Measurements from ENCODE around the gene SDK1.
"Not testable (repeated sequence)": the region's sequence is repeated elsewhere in the genome, so short reads cannot be mapped to it uniquely, and the experiment has no call there.

SDK1 gene

GRCh38 chr7:3733541-3734140 lies 432.6 kb downstream of the SDK1 start:
- no peak for DNase-seq (ENCODE audit: low read depth in 2 of 2)

GRCh38 chr7:3738964-3739363 lies 437.9 kb downstream of the SDK1 start:
- no peak for DNase-seq (ENCODE audit: low read depth in 2 of 2)

GRCh38 chr7:3739983-3740382 lies 438.9 kb downstream of the SDK1 start:
- DNase-seq (ENCODE audit: low read depth in 2 of 2): no peak

GRCh38 chr7:3747467-3747866 lies 446.4 kb downstream of the SDK1 start:
- no peak for DNase-seq (ENCODE audit: low read depth in 2 of 2)

- no peak for DNase-seq (ENCODE audit: low read depth in 2 of 2)
Observed at GRCh38 chr7:3748389-3748788, 447.3 kb downstream of the SDK1 start.

GRCh38 chr7:3753868-3754267 lies 452.8 kb downstream of the SDK1 start:
- no peak for DNase-seq (ENCODE audit: low read depth in 2 of 2)

- no peak for DNase-seq (ENCODE audit: low read depth in 2 of 2)
Observed at GRCh38 chr7:3754493-3755341, 453.7 kb downstream of the SDK1 start.

GRCh38 chr7:3755778-3756453 lies 454.9 kb downstream of the SDK1 start:
- not testable (repeated sequence) for DNase-seq (ENCODE audit: low read depth in 2 of 2)

GRCh38 chr7:3757059-3757458 lies 456.0 kb downstream of the SDK1 start:
- no peak for DNase-seq (ENCODE audit: low read depth in 2 of 2)

GRCh38 chr7:3760651-3761050 lies 459.6 kb downstream of the SDK1 start:
- DNase-seq (ENCODE audit: low read depth in 2 of 2): no peak

GRCh38 chr7:3762146-3762831 lies 461.2 kb downstream of the SDK1 start:
- no peak for DNase-seq (ENCODE audit: low read depth in 2 of 2)

GRCh38 chr7:3767917-3768777 lies 467.1 kb downstream of the SDK1 start:
- DNase-seq (ENCODE audit: low read depth in 2 of 2): no peak

GRCh38 chr7:3771906-3772305 lies 470.9 kb downstream of the SDK1 start:
- no peak for DNase-seq (ENCODE audit: low read depth in 2 of 2)

GRCh38 chr7:3778345-3778744 lies 477.3 kb downstream of the SDK1 start:
- no peak for DNase-seq (ENCODE audit: low read depth in 2 of 2)

GRCh38 chr7:3780016-3780415 lies 479.0 kb downstream of the SDK1 start:
- no peak for DNase-seq (ENCODE audit: low read depth in 2 of 2)

- no peak for DNase-seq (ENCODE audit: low read depth in 2 of 2)
Observed at GRCh38 chr7:3780525-3780924, 479.5 kb downstream of the SDK1 start.

- DNase-seq (ENCODE audit: low read depth in 2 of 2): no peak
Observed at GRCh38 chr7:3781607-3782006, 480.6 kb downstream of the SDK1 start.

- DNase-seq (ENCODE audit: low read depth in 2 of 2): no peak
Observed at GRCh38 chr7:3787717-3788264, 486.7 kb downstream of the SDK1 start.

- DNase-seq (ENCODE audit: low read depth in 2 of 2): no peak
Observed at GRCh38 chr7:3790803-3791202, 489.8 kb downstream of the SDK1 start.

GRCh38 chr7:3791327-3791726 lies 490.3 kb downstream of the SDK1 start:
- DNase-seq (ENCODE audit: low read depth in 2 of 2): no peak

GRCh38 chr7:3795141-3795540 lies 494.1 kb downstream of the SDK1 start:
- DNase-seq (ENCODE audit: low read depth in 2 of 2): no peak
